HL-60/S4 treated with retinoic acid at 250 ng/mL for 4 days and 3 days (cell line): ENCODE measurements around the gene HAUS2.
"Not testable (repeated sequence)": the region's sequence is repeated elsewhere in the genome, so short reads cannot be mapped to it uniquely, and the experiment has no call there.

Experiments used
- in situ Hi-C: fragments of 300-500 bp; cut with MboI; formaldehyde crosslinking; loops from 2 replicates; pipeline ENCODE4 v1.7.0; 2022; ENCODE audit warnings: low sequenced_read_pairs

HAUS2 gene

GRCh38 chr15:42548249-42549031 lies at the start of gene HAUS2, which contains the start of gene LRRC57:
Gene HAUS2 (plus strand): TSS chr15:42548838. CDS start chr15:42548873, 35 bp downstream.
Gene LRRC57 (minus strand): TSS chr15:42548793. CDS start chr15:42548434, 359 bp downstream.
- in situ Hi-C loops, result no loop called here

GRCh38 chr15:42499858-42500609 lies 48.6 kb upstream of the HAUS2 start:
- in situ Hi-C loops, result no loop called here

GRCh38 chr15:42502477-42502876 lies 46.2 kb upstream of the HAUS2 start:
- in situ Hi-C loops, result no loop called here

- in situ Hi-C loops, result no loop called here
Observed at GRCh38 chr15:42503825-42504224, 44.8 kb upstream of the HAUS2 start.

GRCh38 chr15:42504631-42505030 lies 44.0 kb upstream of the HAUS2 start:
- in situ Hi-C loops, result no loop called here

GRCh38 chr15:42507514-42507913 lies 41.1 kb upstream of the HAUS2 start:
- in situ Hi-C loops, result no loop called here

- in situ Hi-C loops, result no loop called here
Observed at GRCh38 chr15:42508263-42508690, 40.4 kb upstream of the HAUS2 start.

GRCh38 chr15:42510258-42511006 lies 38.2 kb upstream of the HAUS2 start:
- in situ Hi-C loops, result no loop called here

GRCh38 chr15:42511007-42511391 lies 37.6 kb upstream of the HAUS2 start:
- in situ Hi-C loops, result no loop called here

GRCh38 chr15:42523331-42523730 lies 25.3 kb upstream of the HAUS2 start:
- in situ Hi-C loops, result no loop called here

- in situ Hi-C loops, result no loop called here
Observed at GRCh38 chr15:42528970-42529369, 19.7 kb upstream of the HAUS2 start.

GRCh38 chr15:42533246-42533645 lies 15.4 kb upstream of the HAUS2 start:
- in situ Hi-C loops, result no loop called here

GRCh38 chr15:42544853-42545629 lies 3.6 kb upstream of the HAUS2 start:
- in situ Hi-C loops, result no loop called here

GRCh38 chr15:42547918-42548248 lies 755 bp upstream of the HAUS2 start:
- in situ Hi-C loops, result no loop called here

GRCh38 chr15:42549032-42549491 lies 424 bp downstream of the HAUS2 start:
- in situ Hi-C loops, result no loop called here

GRCh38 chr15:42549741-42550392 lies 1.2 kb downstream of the HAUS2 start:
- in situ Hi-C loops, result no loop called here

- in situ Hi-C loops, result no loop called here
Observed at GRCh38 chr15:42553554-42553953, 4.9 kb downstream of the HAUS2 start.

- in situ Hi-C loops, result not testable (repeated sequence)
Observed at GRCh38 chr15:42556550-42557207, 8.0 kb downstream of the HAUS2 start.

- in situ Hi-C loops, result no loop called here
Observed at GRCh38 chr15:42558739-42559138, 10.1 kb downstream of the HAUS2 start.
